SK-N-SH (cell line): ENCODE data around the gene SLC38A8. TPM values are rescaled to one million over a fixed set of nuclear protein-coding genes. Genes with fewer than 3 reads are reported as not detected.

ENCODE experiments used
- CTCF ChIA-PET: fragments of 300-600, 350-600 bp; formaldehyde crosslinking; extraction: SDS; loops from one replicate; lab custom pipeline; 2021; lab: Yijun Ruan, JAX
- POLR2A ChIA-PET: fragments of 350-600 bp; sonication (Branson Sonifier 250); formaldehyde crosslinking; extraction: SDS; loops from one replicate; lab custom pipeline; 2020; ENCODE audit warnings: antibody characterized with exemption, inconsistent platforms; lab: Yijun Ruan, JAX
- DNase-seq: peaks from one replicate; pipeline ENCODE4 v3.0.0; 2012
- H2AFZ ChIP-seq: fragments of 200-600 bp; sonication (generic); 2 replicates; pipeline ENCODE4 v1.8.1; 2016; ENCODE audit warnings: antibody characterized with exemption, mild to moderate bottlenecking, low read depth
- H3F3A ChIP-seq: fragments of 200-600 bp; sonication (generic); replicated peaks from 2 replicates; pipeline ENCODE3; 2016; ENCODE audit warnings: antibody characterized with exemption, mild to moderate bottlenecking; ENCODE audit not compliant: insufficient read depth
- H3K27ac ChIP-seq, 2 experiments: fragments of 200-500 bp in 1 of 2; fragments of 200-600 bp in 1 of 2; sonication (Bioruptor generic) in 1 of 2; sonication (generic), shearing (Covaris generic) in 1 of 2; 2 replicates each; pipeline versions ENCODE4 v1.5.1 to v1.6.1; 2014 to 2016; ENCODE audit warnings: low read depth in 2 of 2, inconsistent platforms in 1 of 2, low read length in 1 of 2, mild to moderate bottlenecking in 1 of 2, mixed read lengths in 1 of 2
- H3K27me3 ChIP-seq: fragments of 200-600 bp; sonication (generic), shearing (Covaris generic); 2 replicates; pipeline ENCODE4 v1.6.1; 2016; ENCODE audit warnings: mixed run types; ENCODE audit not compliant: insufficient read depth
- H3K36me3 ChIP-seq, 2 experiments: fragments of 200-500 bp in 1 of 2; fragments of 200-600 bp in 1 of 2; sonication (Bioruptor generic) in 1 of 2; sonication (generic) in 1 of 2; replicated peaks in 1 of 2; 2 replicates each; pipeline versions ENCODE3 to v1.5.1; 2014 to 2016; ENCODE audit warnings: low read length in 1 of 2, mild to moderate bottlenecking in 1 of 2; ENCODE audit not compliant: insufficient read depth in 2 of 2, control insufficient read depth in 1 of 2
- H3K4me1 ChIP-seq, 2 experiments: fragments of 200-500 bp in 1 of 2; fragments of 200-600 bp in 1 of 2; sonication (Bioruptor generic) in 1 of 2; sonication (generic), shearing (Covaris generic) in 1 of 2; 2 replicates each; pipeline versions ENCODE4 v1.5.1 to v1.6.1; 2014 to 2016; ENCODE audit warnings: low read depth in 1 of 2, low read length in 1 of 2, mixed run types in 1 of 2; ENCODE audit not compliant: insufficient read depth in 2 of 2, control insufficient read depth in 1 of 2
- H3K4me2 ChIP-seq: fragments of 200-600 bp; sonication (generic), shearing (Covaris generic); 2 replicates; pipeline ENCODE4 v1.6.1; 2017; ENCODE audit warnings: mixed run types
- H3K4me3 ChIP-seq, 2 experiments: fragments of 200-500 bp in 1 of 2; fragments of 200-600 bp in 1 of 2; sonication (Bioruptor generic) in 1 of 2; sonication (generic), shearing (Covaris generic) in 1 of 2; 2 replicates each; pipeline versions ENCODE4 v1.5.1 to v1.8.1; 2014 to 2016; ENCODE audit warnings: low read depth in 2 of 2, inconsistent platforms in 1 of 2, low read length in 1 of 2, mild to moderate bottlenecking in 1 of 2, mixed read lengths in 1 of 2, moderate library complexity in 1 of 2
- H3K79me2 ChIP-seq: fragments of 200-600 bp; sonication (generic); 2 replicates; pipeline ENCODE4 v1.8.1; 2017; ENCODE audit warnings: mild to moderate bottlenecking; ENCODE audit not compliant: insufficient read depth
- H3K9ac ChIP-seq: fragments of 200-600 bp; sonication (generic); 2 replicates; pipeline ENCODE4 v1.6.1; 2017; ENCODE audit warnings: mixed run types
- H3K9me2 ChIP-seq: fragments of 200-600 bp; sonication (generic); 2 replicates; pipeline ENCODE4 v1.6.1; 2017; ENCODE audit warnings: mixed run types
- H3K9me3 ChIP-seq: fragments of 200-600 bp; sonication (generic); 2 replicates; pipeline ENCODE4 v1.6.1; 2017; ENCODE audit warnings: mixed run types, mild to moderate bottlenecking, moderate library complexity
- H4K20me1 ChIP-seq: fragments of 200-600 bp; sonication (generic); 2 replicates; pipeline ENCODE4 v1.6.1; 2017; ENCODE audit warnings: mild to moderate bottlenecking, mixed run types; ENCODE audit not compliant: insufficient read depth
- CHD2 ChIP-seq: fragments of 150-350 bp; IDR thresholded peaks from 2 replicates; pipeline ENCODE4 v1.6.1; 2018; ENCODE audit warnings: low read length; ENCODE audit not compliant: partially characterized antibody
- EZH2phosphoT487 ChIP-seq: fragments of 200-600 bp; sonication (generic); IDR thresholded peaks from 2 replicates; pipeline ENCODE4 v1.6.1; 2017; ENCODE audit warnings: low read depth, mixed run types, mild to moderate bottlenecking, antibody characterized with exemption, moderate library complexity, borderline replicate concordance
- FOXJ3 ChIP-seq: sonication (generic); formaldehyde crosslinking; IDR thresholded peaks from 2 replicates; pipeline ENCODE4 v1.5.1; 2020; ENCODE audit warnings: mild to moderate bottlenecking, missing genetic modification reagents
- FOXM1 ChIP-seq: IDR thresholded peaks from 2 replicates; pipeline ENCODE4 v1.4.0; 2012; ENCODE audit warnings: low read depth, mild to moderate bottlenecking
- GABPA ChIP-seq: IDR thresholded peaks from 2 replicates; pipeline ENCODE4 v1.4.0; 2012; ENCODE audit warnings: low read depth, mild to moderate bottlenecking
- IRF3 ChIP-seq: fragments of 150-350 bp; IDR thresholded peaks from 2 replicates; pipeline ENCODE4 v1.6.1; 2016; ENCODE audit warnings: mild to moderate bottlenecking, low read depth, low read length
- JUND ChIP-seq: IDR thresholded peaks from 2 replicates; pipeline ENCODE4 v1.4.0; 2012
- MAX ChIP-seq: IDR thresholded peaks from 2 replicates; pipeline ENCODE4 v1.4.0; 2012; ENCODE audit warnings: low read depth
- MEF2A ChIP-seq: IDR thresholded peaks from 2 replicates; pipeline ENCODE4 v1.4.0; 2012; ENCODE audit warnings: low read depth, borderline replicate concordance
- NFIC ChIP-seq: IDR thresholded peaks from 2 replicates; pipeline ENCODE4 v1.4.0; 2012; ENCODE audit warnings: borderline replicate concordance
- PBX3 ChIP-seq: IDR thresholded peaks from 2 replicates; pipeline ENCODE4; 2012
- POLR2AphosphoS5 ChIP-seq: IDR thresholded peaks from 2 replicates; pipeline ENCODE4 v1.6.1; 2012; ENCODE audit warnings: low read depth, low read length
- RAD21 ChIP-seq: IDR thresholded peaks from 2 replicates; pipeline ENCODE4 v1.6.1; 2012; ENCODE audit warnings: mild to moderate bottlenecking, low read length
- RCOR1 ChIP-seq: fragments of 150-350 bp; IDR thresholded peaks from 2 replicates; pipeline ENCODE4 v1.6.1; 2017; ENCODE audit warnings: antibody characterized with exemption, low read length
- RFX5 ChIP-seq: IDR thresholded peaks from 2 replicates; pipeline ENCODE4 v1.6.1; 2012; ENCODE audit warnings: mild to moderate bottlenecking, improper control_type of control experiment, low read length
- SIN3A ChIP-seq: IDR thresholded peaks from 2 replicates; pipeline ENCODE4 v1.6.1; 2012; ENCODE audit warnings: low read depth, mild to moderate bottlenecking, low read length, moderate library complexity, borderline replicate concordance
- SMC3 ChIP-seq: IDR thresholded peaks from 2 replicates; pipeline ENCODE4 v1.6.1; 2012; ENCODE audit warnings: low read depth, low read length, improper control_type of control experiment
- TCF12 ChIP-seq: IDR thresholded peaks from 2 replicates; pipeline ENCODE4 v1.4.0; 2012
- TEAD4 ChIP-seq: IDR thresholded peaks from 2 replicates; pipeline ENCODE4 v1.4.0; 2012; ENCODE audit warnings: mild to moderate bottlenecking, borderline replicate concordance; ENCODE audit not compliant: insufficient read depth
- ZBTB33 ChIP-seq: IDR thresholded peaks from 2 replicates; pipeline ENCODE4 v1.4.0; 2012; ENCODE audit warnings: low read depth, borderline replicate concordance
- WGBS: methylation state at CpG from one replicate; pipeline ENCODE4 v1.1.6; 2017; ENCODE audit warnings: low lambda C conversion rate; 5-methylcytosine and 5-hydroxymethylcytosine counted together
- polyA plus RNA-seq, 3 experiments: library from polyadenylated mRNA; depleted of rRNA; stranded (reverse); fragments of >200 nt; gene quantifications; 2 replicates each; pipeline ENCODE4 v1.2.3, GENCODE V29; 2012
- TF ChIP-seq, protein P1 (sequence below): fragments of 150-350 bp; IDR thresholded peaks from 2 replicates; pipeline ENCODE4 v1.6.1; 2017; ENCODE audit warnings: antibody characterized with exemption, low read length, low read depth, borderline replicate concordance
- TF ChIP-seq, protein P2 (sequence below): fragments of 200-600 bp; sonication (generic); IDR thresholded peaks from 2 replicates; pipeline ENCODE4 v1.6.1; 2017; ENCODE audit warnings: antibody characterized with exemption, mild to moderate bottlenecking, moderate library complexity

Gene SLC38A8
- polyA plus RNA-seq, 1 of the 3 experiments (the other 2 are of a cell fraction): not detected

GRCh38 chr16:84000989-84001642 is 41.5 kb downstream of the SLC38A8 start:
- H3F3A ChIP-seq: no peaks in the 10 kb centered on the region
- TF ChIP-seq, protein P1, sequence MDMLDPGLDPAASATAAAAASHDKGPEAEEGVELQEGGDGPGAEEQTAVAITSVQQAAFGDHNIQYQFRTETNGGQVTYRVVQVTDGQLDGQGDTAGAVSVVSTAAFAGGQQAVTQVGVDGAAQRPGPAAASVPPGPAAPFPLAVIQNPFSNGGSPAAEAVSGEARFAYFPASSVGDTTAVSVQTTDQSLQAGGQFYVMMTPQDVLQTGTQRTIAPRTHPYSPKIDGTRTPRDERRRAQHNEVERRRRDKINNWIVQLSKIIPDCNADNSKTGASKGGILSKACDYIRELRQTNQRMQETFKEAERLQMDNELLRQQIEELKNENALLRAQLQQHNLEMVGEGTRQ: no peak
- TF ChIP-seq POLR2AphosphoS5: no peak
- TF ChIP-seq PBX3: no peak
- TF ChIP-seq MAX: no peak
- no peak for TF ChIP-seq FOXM1
- TF ChIP-seq ZBTB33: no peak
- no peak for TF ChIP-seq RFX5
- TF ChIP-seq SIN3A: no peak
- TF ChIP-seq, all 33 proteins: peak for 0
- Histone ChIP-seq H3K27ac (no peak overlapping the region), H3K9ac (no peak overlapping the region), H3K4me3 (no peak overlapping the region), H3K36me3 (no peaks in the 10 kb centered on the region), H3K4me1 (no peaks in the 10 kb centered on the region), H2AFZ (no peak overlapping the region), H3K9me2 (no peaks in the 10 kb centered on the region), H3K27me3 (peaks cover 11% of the 10 kb centered on the region; the same call in 1 of the 2 replicates), H4K20me1 (no peaks in the 10 kb centered on the region), H3K79me2 (no peaks in the 10 kb centered on the region), H3K4me2 (no peak overlapping the region), H3K9me3 (no peaks in the 10 kb centered on the region)
- no peak for DNase-seq
- CTCF ChIA-PET: interaction anchor here (0.8 to 1.6 kb wide), 6 partner anchors 14 to 84 kb away, joined by 3 to 6 read pairs (median 4); no protein-coding TSS in a partner anchor
- 70% methylated on average over 10 of the region's 13 CpGs for WGBS
- POLR2A ChIA-PET: no interaction called here

GRCh38 chr16:83998091-83998490 is 44.5 kb downstream of the SLC38A8 start:
- Histone ChIP-seq H3K27me3 (no peaks in the 10 kb centered on the region), H3K4me1 (no peaks in the 10 kb centered on the region), H3K4me2 (no peak overlapping the region), H3K27ac (no peak overlapping the region), H4K20me1 (no peaks in the 10 kb centered on the region), H3F3A (no peaks in the 10 kb centered on the region), H3K9me2 (no peaks in the 10 kb centered on the region), H2AFZ (no peak overlapping the region), H3K79me2 (no peaks in the 10 kb centered on the region), H3K9me3 (no peaks in the 10 kb centered on the region), H3K4me3 (no peak overlapping the region), H3K36me3 (no peaks in the 10 kb centered on the region), H3K9ac (no peak overlapping the region)
- ChIA-PET CTCF (interaction anchor here (1.0 kb wide), 1 partner anchor 41 kb away, joined by 3 read pairs; no protein-coding TSS in a partner anchor), POLR2A (no interaction called here)
- TF ChIP-seq EZH2phosphoT487 (no peak), NFIC (no peak), MEF2A (no peak), FOXJ3 (no peak), TCF12 (no peak), SIN3A (no peak), IRF3 (no peak), RAD21 (no peak), GABPA (no peak), TEAD4 (no peak), JUND (no peak), RCOR1 (no peak), SMC3 (no peak), CHD2 (no peak)
- TF ChIP-seq, protein P2, sequence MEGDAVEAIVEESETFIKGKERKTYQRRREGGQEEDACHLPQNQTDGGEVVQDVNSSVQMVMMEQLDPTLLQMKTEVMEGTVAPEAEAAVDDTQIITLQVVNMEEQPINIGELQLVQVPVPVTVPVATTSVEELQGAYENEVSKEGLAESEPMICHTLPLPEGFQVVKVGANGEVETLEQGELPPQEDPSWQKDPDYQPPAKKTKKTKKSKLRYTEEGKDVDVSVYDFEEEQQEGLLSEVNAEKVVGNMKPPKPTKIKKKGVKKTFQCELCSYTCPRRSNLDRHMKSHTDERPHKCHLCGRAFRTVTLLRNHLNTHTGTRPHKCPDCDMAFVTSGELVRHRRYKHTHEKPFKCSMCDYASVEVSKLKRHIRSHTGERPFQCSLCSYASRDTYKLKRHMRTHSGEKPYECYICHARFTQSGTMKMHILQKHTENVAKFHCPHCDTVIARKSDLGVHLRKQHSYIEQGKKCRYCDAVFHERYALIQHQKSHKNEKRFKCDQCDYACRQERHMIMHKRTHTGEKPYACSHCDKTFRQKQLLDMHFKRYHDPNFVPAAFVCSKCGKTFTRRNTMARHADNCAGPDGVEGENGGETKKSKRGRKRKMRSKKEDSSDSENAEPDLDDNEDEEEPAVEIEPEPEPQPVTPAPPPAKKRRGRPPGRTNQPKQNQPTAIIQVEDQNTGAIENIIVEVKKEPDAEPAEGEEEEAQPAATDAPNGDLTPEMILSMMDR: no peak
- WGBS: 46% methylated on average over 5 of the region's 13 CpGs
- no peak for DNase-seq
